Transverse colon (tissue), 4 donors: Measurements from ENCODE around the gene PRAMEF20. TPM values are rescaled to one million over a fixed set of nuclear protein-coding genes. Genes with fewer than 3 reads are reported as not detected.
"Not testable (repeated sequence)": the region's sequence is repeated elsewhere in the genome, so short reads cannot be mapped to it uniquely, and the experiment has no call there.

Source experiments
- DNase-seq: peaks from one replicate; pipeline ENCODE4 v3.0.0-alpha.2; 2019
- H3K27ac ChIP-seq, 4 donors: fragments of 200-600 bp; sonication (generic); 2 replicates each; pipeline ENCODE4 v1.5.1; 2016 to 2018; ENCODE audit warnings: inconsistent platforms in 4 of 4
- H3K27me3 ChIP-seq: fragments of 200-600 bp; sonication (generic); 2 replicates; pipeline ENCODE4 v1.5.1; 2017; ENCODE audit warnings: inconsistent platforms
- H3K36me3 ChIP-seq, 4 donors: fragments of 200-600 bp; sonication (generic); 2 replicates each; pipeline ENCODE4 v1.5.1; 2017 to 2019; ENCODE audit warnings: inconsistent platforms in 4 of 4
- H3K4me1 ChIP-seq, 4 donors: fragments of 200-600 bp; sonication (generic); 2 replicates each; pipeline ENCODE4 v1.5.1; 2017 to 2020; ENCODE audit warnings: inconsistent platforms in 4 of 4
- H3K4me3 ChIP-seq, 4 donors: fragments of 200-600 bp; sonication (generic); 1 replicate in 1 of 4; 2 replicates in 3 of 4; pipeline versions ENCODE4 v1.5.1 to v1.6.1; 2017 to 2019; ENCODE audit warnings: inconsistent platforms in 4 of 4
- H3K9me3 ChIP-seq, 2 donors: fragments of 200-600 bp; sonication (generic); 2 replicates each; pipeline ENCODE4 v1.5.1; 2017 to 2019; ENCODE audit warnings: inconsistent platforms in 2 of 2
- EP300 ChIP-seq: sonication (generic); formaldehyde crosslinking; IDR thresholded peaks from one replicate; pipeline ENCODE4 v1.6.1; 2017; ENCODE audit warnings: antibody characterized with exemption, low read depth
- POLR2A ChIP-seq: fragments of 450-650 bp; IDR thresholded peaks from one replicate; pipeline ENCODE4 v1.6.1; 2016; ENCODE audit warnings: antibody characterized with exemption, mild to moderate bottlenecking, moderate library complexity
- POLR2AphosphoS5 ChIP-seq, 3 donors: sonication (generic); formaldehyde crosslinking; IDR thresholded peaks; one replicate each; pipeline ENCODE4 v1.6.1; 2016; ENCODE audit warnings: antibody characterized with exemption in 3 of 3
- WGBS, 2 donors: methylation state at CpG; one replicate each; pipeline ENCODE4 v1.1.5; 2018; ENCODE audit warnings: low coverage in 1 of 2; 5-methylcytosine and 5-hydroxymethylcytosine counted together
- in situ Hi-C, 4 donors: fragments of 200-750 bp; cut with MboI; loops; one replicate each; pipeline versions ENCODE4 v1.15.0 to v1.15.1; 2017; ENCODE audit warnings: low sequenced_read_pairs in 3 of 4, low pct_ligation_motif_present in 1 of 4, low pct_unique_long_range_greater_than_20kb in 1 of 4
- intact Hi-C: fragments of 100-400 bp; cut with DNase I; formaldehyde crosslinking; loops from one replicate; pipeline ENCODE4 v1.15.1; 2023; ENCODE audit warnings: low total_unique reads
- total RNA-seq, 4 donors: library from RNA; depleted of rRNA; stranded (reverse); fragments of >200 nt; gene quantifications; one replicate each; pipeline ENCODE4 v1.1.0, GENCODE V29; 2016
- TF ChIP-seq, protein P1 (sequence below), 5 experiments: fragments of 200-600 bp in 3 of 5; fragments of 450-650 bp in 2 of 5; sonication (generic) in 3 of 5; IDR thresholded peaks; 1 replicate in 2 of 5; 2 replicates in 3 of 5; pipeline ENCODE4 v1.5.1; 2016 to 2017; ENCODE audit warnings: antibody characterized with exemption in 5 of 5, inconsistent platforms in 3 of 5, mild to moderate bottlenecking in 2 of 5, moderate library complexity in 1 of 5

Gene PRAMEF20
- total RNA-seq, 4 donors from 2014 or later = not detected

DNA sequence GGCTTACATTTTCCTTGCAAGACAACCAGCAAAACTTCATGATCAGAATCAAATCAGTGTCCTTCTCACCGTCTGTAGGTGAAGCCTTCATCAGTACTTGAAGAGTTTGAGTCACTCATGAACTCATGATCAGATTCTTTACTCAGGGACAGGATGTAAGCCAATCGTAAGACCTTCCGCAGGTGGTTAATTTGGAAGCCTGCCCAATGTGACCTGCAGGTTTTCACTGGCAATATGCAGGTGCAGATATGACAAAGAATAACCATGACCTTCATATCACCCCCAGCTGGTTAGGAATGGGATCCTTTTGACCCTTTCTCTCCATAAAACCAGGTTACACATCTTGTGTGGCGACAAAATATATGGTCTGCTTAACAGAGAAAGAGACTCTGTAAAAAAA, 2.4 kb upstream of the PRAMEF20 start:
- intact Hi-C loops = no loop called here
- in situ Hi-C loops = no loop called here
- Histone ChIP-seq H3K27me3 (no peaks in the 10 kb centered on the region), H3K9me3 (peaks cover 0 to 3% of the 10 kb centered on the region in 2 donors), H3K4me1 (no peaks in the 10 kb centered on the region), H3K4me3 (no peak overlapping the region), H3K27ac (no peak overlapping the region), H3K36me3 (no peaks in the 10 kb centered on the region)
- no peak for TF ChIP-seq POLR2AphosphoS5 (IDR thresholded peaks at IDR 0.05)
- TF ChIP-seq EP300 = no peak
- no peak for TF ChIP-seq POLR2A
- TF ChIP-seq, protein P1, sequence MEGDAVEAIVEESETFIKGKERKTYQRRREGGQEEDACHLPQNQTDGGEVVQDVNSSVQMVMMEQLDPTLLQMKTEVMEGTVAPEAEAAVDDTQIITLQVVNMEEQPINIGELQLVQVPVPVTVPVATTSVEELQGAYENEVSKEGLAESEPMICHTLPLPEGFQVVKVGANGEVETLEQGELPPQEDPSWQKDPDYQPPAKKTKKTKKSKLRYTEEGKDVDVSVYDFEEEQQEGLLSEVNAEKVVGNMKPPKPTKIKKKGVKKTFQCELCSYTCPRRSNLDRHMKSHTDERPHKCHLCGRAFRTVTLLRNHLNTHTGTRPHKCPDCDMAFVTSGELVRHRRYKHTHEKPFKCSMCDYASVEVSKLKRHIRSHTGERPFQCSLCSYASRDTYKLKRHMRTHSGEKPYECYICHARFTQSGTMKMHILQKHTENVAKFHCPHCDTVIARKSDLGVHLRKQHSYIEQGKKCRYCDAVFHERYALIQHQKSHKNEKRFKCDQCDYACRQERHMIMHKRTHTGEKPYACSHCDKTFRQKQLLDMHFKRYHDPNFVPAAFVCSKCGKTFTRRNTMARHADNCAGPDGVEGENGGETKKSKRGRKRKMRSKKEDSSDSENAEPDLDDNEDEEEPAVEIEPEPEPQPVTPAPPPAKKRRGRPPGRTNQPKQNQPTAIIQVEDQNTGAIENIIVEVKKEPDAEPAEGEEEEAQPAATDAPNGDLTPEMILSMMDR (IDR thresholded peaks at IDR 0.05) = no peak
- DNase-seq = no peak
- WGBS, 2 donors = 74 to 88% methylated on average over 1 to 4 of the region's 4 CpGs

DNA sequence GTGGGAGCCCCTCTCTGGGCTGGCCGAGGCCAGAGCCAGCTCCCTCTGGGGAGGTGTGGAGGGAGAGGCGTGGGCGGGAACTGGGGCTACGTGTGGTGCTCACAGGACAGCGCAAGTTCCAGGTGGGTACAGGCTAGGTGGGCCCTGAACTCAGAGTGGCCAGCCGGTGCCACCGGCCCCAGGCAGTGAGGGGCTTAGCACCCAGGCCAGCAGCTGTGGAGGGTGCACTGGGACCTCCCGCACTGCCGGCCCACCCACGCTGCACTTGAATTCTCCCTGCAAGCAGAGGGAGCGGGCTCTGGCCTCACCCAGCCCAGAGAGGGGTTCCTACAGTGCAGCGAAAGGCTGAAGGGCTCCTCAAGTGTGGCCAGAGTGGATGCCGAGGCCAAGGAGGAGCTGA, 20.2 kb downstream of the PRAMEF20 start:
- Histone ChIP-seq H3K27me3 (no peaks in the 10 kb centered on the region), H3K27ac (no peak overlapping the region), H3K4me3 (no peak overlapping the region), H3K4me1 (no peaks in the 10 kb centered on the region), H3K9me3 (no peaks in the 10 kb centered on the region), H3K36me3 (no peaks in the 10 kb centered on the region)
- TF ChIP-seq POLR2A (no peak), EP300 (no peak), POLR2AphosphoS5 (IDR thresholded peaks at IDR 0.05) (no peak)
- TF ChIP-seq, protein P1 (IDR thresholded peaks at IDR 0.05) = no peak
- 94% methylated on average over 13 of the region's 13 CpGs; no CpG with 5 or more reads in 1 of the 2 donors for WGBS, 2 donors
- intact Hi-C loops (no loop called here), in situ Hi-C loops (no loop called here)
- no peak for DNase-seq

DNA sequence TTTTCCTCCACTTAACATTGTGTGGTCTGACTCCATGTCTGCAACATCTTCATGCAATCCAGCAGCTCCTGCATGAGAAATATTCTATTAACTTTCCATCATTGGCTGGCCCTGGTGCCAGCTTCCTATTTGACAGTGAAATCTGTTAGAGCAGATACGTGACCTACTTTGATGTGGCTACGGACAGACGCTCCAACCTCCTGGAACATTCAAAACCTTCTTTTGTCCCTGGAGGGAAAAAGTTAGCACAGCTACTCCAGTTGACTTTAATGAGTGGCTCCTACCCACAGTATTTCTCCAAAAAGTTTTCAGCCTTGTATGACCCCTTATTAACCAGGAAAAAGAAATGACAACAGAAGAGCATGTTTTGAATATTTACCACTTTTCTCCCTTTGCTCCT, 22.0 kb downstream of the PRAMEF20 start:
- intact Hi-C loops (no loop called here), in situ Hi-C loops (no loop called here)
- Histone ChIP-seq H3K36me3 (no peaks in the 10 kb centered on the region), H3K27ac (no peak overlapping the region), H3K9me3 (no peaks in the 10 kb centered on the region), H3K4me1 (no peaks in the 10 kb centered on the region), H3K4me3 (no peak overlapping the region), H3K27me3 (no peaks in the 10 kb centered on the region)
- TF ChIP-seq POLR2A (no peak), POLR2AphosphoS5 (IDR thresholded peaks at IDR 0.05) (no peak), EP300 (no peak)
- TF ChIP-seq, protein P1 (IDR thresholded peaks at IDR 0.05) = no peak
- DNase-seq = no peak
- 72% methylated on average over 3 of the region's 3 CpGs; no CpG with 5 or more reads in 1 of the 2 donors for WGBS, 2 donors

DNA sequence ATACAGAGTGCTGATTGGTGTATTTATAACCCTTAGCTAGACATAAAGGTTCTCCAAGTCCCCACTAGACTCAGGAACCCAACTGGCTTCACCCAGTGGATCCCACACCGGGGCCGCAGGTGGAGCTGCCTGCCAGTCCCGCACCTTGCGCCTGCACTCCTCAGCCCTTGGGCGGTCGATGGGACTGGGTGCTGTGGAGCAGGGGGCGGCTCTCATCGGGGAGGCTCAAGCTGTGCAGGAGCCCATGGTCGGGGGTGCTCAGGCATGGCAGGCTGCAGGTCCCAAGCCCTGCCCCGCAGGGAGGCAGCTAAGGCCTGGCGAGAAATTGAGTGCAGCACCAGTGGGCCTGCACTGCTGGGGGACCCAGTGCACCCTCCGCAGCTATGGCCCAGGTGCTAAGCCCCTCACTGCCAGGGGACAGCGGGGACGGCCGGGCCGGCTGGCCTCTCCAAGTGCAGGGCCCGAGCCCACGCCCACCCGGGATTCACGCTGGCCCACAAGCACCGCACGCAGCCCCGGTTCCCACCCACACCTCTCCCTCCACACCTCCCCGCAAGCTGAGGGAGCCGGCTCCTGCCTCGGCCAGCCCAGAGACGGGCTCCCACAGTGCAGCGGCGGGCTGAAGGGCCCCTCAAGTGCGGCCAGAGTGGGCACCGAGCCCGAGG, 23.6 kb downstream of the PRAMEF20 start:
- DNase-seq, H3K4me3 ChIP-seq, H3K27me3 ChIP-seq, H3K36me3 ChIP-seq, intact Hi-C loops, H3K4me1 ChIP-seq, H3K27ac ChIP-seq, in situ Hi-C loops, H3K9me3 ChIP-seq: not testable (repeated sequence)
- WGBS, 2 donors = 90% methylated on average over 23 of the region's 32 CpGs; no CpG with 5 or more reads in 1 of the 2 donors

DNA sequence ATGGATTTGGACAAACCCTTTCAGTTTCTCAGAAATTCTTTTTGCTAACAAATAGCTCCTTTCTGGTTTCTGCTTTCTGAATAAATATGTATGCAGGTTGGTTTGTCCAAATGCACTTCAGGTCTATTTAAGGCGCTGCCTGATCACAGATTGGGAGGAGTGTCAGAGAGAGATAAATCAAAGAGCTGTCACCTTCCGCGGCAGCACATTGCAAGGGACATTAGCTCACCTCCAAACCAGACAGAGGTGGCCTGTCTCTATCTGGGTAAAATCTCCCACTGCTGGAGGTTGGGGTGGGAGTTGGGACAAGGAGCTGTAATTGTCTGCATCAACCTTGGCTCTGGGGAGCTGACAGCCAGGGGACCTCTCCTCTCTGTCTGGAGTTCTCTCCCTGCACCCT, 25.2 kb downstream of the PRAMEF20 start:
- no peak for DNase-seq
- H3K36me3 ChIP-seq = no peaks in the 10 kb centered on the region
- intact Hi-C loops = no loop called here
- no peaks in the 10 kb centered on the region for H3K27me3 ChIP-seq
- no peaks in the 10 kb centered on the region for H3K4me1 ChIP-seq
- 55 to 60% methylated on average over 1 to 3 of the region's 3 CpGs for WGBS, 2 donors
- in situ Hi-C loops = no loop called here
- H3K9me3 ChIP-seq = no peaks in the 10 kb centered on the region
- H3K27ac ChIP-seq = no peak overlapping the region
- no peak overlapping the region for H3K4me3 ChIP-seq
- TF ChIP-seq, protein P1 (IDR thresholded peaks at IDR 0.05) = no peak
- TF ChIP-seq POLR2AphosphoS5 (IDR thresholded peaks at IDR 0.05) (no peak), POLR2A (no peak), EP300 (no peak)

DNA sequence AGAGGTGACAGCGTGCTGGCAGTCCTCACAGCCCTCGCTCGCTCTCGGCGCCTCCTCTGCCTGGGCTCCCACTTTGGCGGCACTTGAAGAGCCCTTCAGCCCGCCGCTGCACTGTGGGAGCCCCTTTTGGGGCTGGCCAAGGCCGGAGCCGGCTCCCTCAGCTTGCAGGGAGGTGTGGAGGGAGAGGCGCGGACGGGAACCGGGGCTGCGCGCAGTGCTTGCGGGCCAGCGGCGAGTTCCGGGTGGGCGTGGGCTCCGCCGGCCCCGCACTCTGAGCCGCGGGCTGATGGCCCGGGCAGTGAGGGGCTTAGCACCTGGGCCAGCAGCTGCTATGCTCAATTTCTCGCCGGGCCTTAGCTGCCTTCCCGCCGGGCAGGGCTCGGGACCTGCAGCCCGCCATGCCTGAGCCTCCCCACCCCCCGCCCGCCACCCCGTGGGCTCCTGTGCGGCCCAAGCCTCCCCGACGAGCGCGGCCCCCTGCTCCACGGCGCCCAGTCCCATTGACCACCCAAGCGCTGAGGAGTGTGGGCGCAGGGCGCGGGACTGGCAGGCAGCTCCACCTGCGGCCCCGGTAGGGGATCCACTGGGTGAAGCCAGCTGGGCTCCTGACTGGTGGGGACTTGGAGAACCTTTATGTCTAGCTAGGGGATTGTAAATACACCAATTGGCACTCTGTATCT, 29.0 kb downstream of the PRAMEF20 start:
- H3K27ac ChIP-seq, H3K4me3 ChIP-seq, intact Hi-C loops, H3K36me3 ChIP-seq, in situ Hi-C loops, H3K27me3 ChIP-seq, H3K9me3 ChIP-seq, DNase-seq, H3K4me1 ChIP-seq: not testable (repeated sequence)
- WGBS, 2 donors = 93% methylated on average over 27 of the region's 49 CpGs; no CpG with 5 or more reads in 1 of the 2 donors
